Epithelial cell of proximal tubule (primary cell): Measurements from ENCODE around the gene GLT1D1. TPM values are rescaled to one million over a fixed set of nuclear protein-coding genes. Genes with fewer than 3 reads are reported as not detected.

Source experiments
- DNase-seq: peaks from one replicate; pipeline ENCODE4 v3.0.0-alpha.2; 2011; ENCODE audit warnings: low read depth
- H3K4me3 ChIP-seq: 2 replicates; pipeline ENCODE4 v1.5.1; 2011; ENCODE audit warnings: low read depth, mild to moderate bottlenecking, low read length
- total RNA-seq: library from RNA; depleted of rRNA; stranded (reverse); fragments of >200 nt; gene quantifications from 2 replicates; pipeline ENCODE4 v1.2.3, GENCODE V29; 2015
- TF ChIP-seq, protein P1 (sequence below): conservative IDR thresholded peaks from 2 replicates; pipeline ENCODE4 v1.5.1; 2012; ENCODE audit warnings: low read depth, mild to moderate bottlenecking, low read length

Gene GLT1D1
- total RNA-seq, 1 donor from 2014 or later, result 0.46 TPM

GRCh38 chr12:129025055-129025454 is 171.8 kb downstream of the GLT1D1 start:
- TF ChIP-seq, protein P1, sequence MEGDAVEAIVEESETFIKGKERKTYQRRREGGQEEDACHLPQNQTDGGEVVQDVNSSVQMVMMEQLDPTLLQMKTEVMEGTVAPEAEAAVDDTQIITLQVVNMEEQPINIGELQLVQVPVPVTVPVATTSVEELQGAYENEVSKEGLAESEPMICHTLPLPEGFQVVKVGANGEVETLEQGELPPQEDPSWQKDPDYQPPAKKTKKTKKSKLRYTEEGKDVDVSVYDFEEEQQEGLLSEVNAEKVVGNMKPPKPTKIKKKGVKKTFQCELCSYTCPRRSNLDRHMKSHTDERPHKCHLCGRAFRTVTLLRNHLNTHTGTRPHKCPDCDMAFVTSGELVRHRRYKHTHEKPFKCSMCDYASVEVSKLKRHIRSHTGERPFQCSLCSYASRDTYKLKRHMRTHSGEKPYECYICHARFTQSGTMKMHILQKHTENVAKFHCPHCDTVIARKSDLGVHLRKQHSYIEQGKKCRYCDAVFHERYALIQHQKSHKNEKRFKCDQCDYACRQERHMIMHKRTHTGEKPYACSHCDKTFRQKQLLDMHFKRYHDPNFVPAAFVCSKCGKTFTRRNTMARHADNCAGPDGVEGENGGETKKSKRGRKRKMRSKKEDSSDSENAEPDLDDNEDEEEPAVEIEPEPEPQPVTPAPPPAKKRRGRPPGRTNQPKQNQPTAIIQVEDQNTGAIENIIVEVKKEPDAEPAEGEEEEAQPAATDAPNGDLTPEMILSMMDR, result no peak
- no peak for DNase-seq
- H3K4me3 ChIP-seq, result no peak overlapping the region

GRCh38 chr12:129028844-129029243 is 175.6 kb downstream of the GLT1D1 start:
- no peak overlapping the region for H3K4me3 ChIP-seq
- no peak for DNase-seq
- TF ChIP-seq, protein P1, result no peak

Other genes with a start within 250 kb of the GLT1D1 start
- 49.6 and 59.9 TPM in 2 replicates for gene SLC15A4, start 29.5 kb upstream of the GLT1D1 start, total RNA-seq